Fibroblast of skin of right biceps (primary cell): ENCODE results near the gene ADAMTS8.
"Not testable (repeated sequence)": the region's sequence is repeated elsewhere in the genome, so short reads cannot be mapped to it uniquely, and the experiment has no call there.

Source experiments
- DNase-seq: peaks from one replicate; pipeline ENCODE4 v3.0.0-alpha.2; 2013

Gene ADAMTS8

DNA sequence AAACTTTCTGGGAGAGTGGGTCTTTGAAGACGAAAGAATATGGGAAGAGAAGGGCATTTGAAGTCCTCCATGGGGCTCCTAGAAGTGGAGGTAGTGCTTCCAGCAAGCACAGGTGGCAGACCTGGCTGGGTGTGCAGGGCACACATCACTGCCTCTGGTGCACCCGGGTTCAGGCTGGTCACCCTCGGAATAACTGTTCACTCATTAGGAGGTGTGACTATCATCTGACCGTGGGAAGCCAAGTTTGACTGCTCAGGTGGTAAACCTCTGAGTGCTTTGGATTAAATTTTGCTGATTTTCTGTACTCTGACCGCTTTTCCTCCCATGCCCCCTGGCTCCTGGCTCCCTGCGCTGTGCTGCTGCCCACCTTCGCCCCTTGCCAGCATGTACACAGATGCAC lies 31.1 kb upstream of the ADAMTS8 start:
- DNase-seq = no peak

DNA sequence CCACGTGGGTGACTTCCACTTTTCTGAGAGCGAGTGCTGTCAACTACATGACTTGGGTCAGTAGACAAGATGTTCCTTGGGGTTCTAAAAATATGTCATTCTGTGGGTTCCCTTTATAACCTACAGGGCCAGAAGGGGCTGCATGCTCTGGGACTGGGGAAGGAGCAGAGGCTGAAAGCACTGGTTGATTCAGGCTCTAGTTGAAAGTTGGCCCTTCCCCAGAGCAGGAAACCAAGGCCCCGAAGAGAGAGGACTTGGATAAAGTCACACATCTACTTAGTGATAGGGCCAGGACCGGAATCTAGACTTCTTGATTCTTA lies 30.0 kb upstream of the ADAMTS8 start:
- no peak for DNase-seq

DNA sequence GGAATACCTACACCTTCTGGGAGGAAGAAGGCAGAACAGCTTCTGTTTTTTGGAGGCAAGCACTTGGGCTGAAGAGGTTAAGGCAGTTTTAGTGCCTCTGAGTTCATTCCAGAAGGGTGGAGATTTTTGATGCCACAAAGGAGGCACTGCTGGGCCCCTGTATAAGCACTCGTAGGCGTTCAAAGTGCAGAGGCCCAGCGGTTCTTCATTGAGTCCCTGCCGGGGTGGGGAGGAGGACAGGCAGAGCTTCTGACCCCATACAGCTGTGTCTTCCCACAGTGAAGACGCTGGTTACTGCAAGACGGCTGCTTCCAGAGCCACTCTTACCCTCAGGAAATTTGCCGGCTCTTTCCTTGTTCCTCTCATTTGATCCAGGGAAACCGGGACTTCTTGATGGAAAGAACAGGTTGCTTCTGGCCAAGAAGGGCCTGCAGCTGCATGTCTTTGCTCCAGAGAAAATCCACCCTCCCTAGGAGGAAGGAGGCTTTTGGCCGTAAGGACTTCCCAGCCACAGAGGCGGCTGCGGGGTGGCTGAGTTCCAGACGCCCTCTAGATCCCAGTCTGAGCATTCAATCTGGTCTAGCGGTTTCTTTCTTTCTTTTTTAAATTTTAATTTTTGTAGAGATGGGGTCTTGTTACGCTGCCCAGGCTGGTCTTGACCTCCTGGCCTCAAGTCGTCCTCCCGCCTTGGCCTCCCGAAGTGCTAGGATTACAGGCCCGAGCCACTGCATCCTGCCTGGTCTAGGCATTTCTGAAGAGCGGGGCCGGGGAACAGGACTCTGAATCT lies 29.4 kb upstream of the ADAMTS8 start:
- DNase-seq = no peak

DNA sequence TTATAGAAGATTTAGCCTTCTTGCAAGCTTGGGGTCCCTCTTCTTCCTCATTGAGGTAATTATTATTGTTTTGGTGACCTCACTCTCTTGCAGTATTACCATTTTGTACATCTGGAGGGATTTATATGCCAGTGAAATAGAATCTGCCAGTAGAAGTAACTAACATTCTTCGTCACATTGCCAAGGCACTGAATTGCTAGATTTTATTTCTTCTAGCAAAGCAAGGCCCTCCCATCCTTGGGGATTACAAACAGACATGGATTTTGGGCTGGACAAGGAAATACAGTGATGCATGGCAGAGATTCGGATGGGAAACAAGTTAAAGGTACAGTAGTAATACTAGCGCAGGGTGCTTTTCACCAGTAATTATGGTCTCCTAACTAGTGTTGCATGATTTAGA lies 27.9 kb upstream of the ADAMTS8 start:
- no peak for DNase-seq

DNA sequence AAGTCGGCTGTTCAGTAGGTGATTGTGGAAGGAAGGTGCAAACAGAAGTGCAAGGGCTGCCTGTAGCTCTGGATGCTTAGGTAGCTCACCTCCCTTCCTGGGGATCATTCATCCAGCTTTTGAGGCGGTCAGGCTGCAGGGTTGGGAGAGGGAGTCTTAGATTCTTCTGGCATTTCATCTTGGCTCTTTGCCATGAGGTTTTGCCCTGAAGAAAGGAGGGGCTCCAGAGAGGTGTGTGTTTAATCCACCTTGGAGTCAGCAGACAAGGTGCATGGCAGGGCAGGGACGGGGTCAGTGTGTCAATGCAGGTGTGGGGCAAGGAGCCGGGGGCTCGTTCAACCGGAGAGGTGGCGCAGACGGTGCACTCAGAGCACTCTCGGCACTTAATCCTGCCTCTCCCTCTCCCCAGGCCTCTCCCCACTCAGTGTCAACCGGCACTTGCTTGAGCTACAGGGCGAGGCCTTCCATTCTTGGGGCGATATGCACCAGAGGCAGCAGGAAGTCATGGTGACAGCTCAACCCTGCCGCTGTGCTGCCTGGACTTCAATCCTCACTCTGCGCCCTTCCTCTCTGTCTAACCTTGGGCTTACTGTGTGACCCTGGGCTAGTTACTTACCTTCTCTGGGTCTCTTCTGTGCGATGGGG lies 27.2 kb upstream of the ADAMTS8 start:
- DNase-seq = no peak

DNA sequence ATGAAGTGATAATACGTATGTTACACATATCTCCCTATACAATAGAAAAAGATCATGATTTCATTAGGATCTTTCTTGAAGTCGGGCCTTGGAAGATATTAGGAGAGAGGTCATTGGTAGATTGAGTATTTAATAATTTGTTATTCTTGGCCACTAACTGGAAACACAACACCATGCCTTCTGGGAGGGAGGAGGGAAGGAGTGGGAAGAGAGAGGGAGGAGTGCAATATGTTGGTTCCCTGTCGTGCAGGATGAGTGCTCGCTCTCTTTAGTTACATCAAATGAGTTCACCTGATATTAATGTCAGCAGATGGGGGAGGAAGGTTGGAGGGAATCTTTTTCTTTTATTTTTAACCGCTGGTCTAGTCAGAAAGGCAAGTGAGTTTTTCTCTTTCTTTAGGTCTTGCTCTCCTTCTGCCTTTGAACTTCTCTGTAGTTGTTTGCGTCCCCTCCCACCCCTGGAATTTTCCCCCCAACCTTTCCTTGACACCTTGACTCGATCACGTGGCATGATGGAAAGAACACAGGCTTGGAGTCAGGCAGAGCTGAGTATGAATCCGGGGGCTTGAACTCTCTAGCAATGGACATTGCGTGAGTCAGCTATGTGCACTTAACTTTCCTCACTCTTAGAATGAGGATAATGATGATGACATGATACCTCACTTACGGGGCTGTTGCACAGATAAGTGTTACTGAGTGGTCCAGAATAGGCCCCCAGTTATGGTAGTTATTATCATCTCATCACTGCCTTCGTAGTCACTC lies 26.3 kb upstream of the ADAMTS8 start:
- DNase-seq = no peak

DNA sequence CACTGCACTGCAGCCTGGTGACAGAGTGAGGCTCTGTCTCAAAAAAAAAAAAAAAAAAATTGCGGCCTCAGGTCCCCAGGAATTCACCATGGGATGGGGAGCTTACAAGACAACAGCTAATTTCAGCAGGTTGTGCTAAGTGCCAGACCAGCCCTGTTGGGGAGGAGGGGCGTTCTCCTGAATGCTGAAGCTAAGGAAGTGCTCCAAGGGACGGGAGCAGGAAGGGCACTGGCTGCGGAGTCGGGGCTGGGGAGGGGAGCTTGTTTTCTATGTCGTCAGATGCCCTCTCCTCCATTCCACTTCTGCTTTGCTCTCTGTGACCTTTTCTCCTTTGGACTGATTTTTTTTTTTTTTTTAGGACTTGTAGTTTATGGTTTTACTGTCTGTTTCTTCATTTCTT lies 24.5 kb upstream of the ADAMTS8 start:
- DNase-seq = no peak

DNA sequence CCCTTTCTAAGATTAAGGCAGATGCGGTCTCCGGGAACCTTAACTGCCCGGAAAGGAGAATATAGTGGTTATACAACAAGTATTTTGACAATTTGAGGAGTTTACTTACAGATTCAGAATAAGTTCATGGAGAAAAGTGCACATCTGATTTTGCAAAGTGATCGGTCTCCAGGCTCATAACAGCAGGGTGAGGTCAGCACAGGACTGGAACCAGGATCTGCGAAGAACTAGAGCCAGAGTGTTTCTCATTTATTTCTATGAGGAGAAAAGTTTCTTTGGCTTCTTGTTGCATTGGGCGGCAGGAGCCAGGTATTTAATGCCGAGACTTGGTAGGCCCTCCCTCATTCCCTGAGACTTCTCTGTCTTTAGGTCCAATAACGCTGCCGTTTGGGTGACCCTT lies 23.8 kb upstream of the ADAMTS8 start:
- DNase-seq = no peak

DNA sequence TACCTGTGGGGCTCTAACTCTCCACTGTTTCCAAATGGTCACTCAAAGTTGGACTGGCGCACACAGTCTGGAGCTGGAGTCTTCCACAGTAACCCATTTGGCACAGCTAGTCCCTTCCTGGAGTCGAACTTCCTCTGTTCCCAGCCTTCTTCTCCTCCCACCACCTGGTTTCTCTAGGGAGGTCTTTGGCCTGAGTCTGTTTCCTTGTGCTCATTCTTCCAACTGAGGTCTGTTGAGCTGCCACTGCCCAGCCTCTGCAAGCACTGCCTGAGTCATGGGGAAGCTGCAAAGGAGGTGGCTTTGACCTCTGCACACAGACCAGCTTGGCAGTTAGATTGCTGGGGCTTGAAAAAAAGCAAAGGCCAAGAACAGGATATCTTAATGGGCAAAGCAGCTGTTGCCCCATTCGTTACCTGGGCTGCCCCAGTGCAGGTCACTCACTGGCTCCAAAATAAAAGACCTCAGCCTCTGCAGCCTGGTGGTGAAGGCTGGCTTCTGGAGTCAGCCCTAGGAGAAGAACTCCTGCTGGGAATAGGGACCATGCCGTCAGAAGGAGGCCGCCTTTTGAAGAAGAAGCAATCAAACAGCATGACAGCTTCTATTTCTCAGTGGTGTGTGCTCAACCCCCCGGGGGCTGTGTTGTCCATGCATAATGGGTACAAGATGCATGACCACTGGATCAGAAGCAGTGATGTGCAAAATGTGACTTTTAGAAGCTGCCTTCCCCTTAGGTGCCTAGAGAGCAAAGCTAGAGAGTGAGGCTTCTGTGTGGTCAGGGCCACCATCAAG lies 23.0 kb upstream of the ADAMTS8 start:
- peak; percentile 47 for DNase-seq

DNA sequence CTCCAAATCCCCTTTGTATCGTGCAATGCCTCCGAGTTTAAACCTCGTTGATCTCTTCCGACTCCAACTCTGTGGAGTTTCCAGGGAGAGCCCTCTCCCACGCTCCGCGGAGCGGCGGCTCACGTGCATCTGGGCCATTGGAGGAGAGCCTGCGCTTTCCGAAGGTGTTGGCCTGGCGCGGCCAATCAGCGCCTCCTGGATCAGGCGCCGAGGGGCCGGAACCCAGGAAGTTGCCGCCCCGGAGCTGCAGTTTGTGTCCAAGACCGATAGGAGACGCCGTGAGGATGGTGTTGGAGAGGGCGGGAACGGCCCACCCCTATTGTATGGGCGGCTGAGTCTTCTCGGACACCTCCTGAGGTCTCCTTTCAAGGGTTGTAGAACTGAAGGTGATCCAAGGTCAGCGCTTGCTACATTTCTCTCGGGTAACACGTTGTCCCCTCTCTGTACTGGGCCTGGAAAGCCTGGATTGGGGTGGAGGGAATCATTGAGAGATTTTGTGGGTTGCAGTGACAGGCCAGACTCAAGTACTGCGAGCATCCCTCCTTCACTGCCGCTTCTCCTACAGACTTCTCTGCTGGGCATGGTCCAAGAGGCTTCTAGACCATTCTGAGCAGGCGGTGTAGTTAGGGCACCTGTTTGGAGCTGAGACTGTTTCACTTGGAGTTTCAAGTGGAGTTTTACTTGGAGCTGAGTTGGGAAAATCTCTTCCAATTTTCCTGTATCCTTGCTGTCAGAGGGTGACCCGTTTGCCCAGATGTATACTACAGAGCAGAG lies 21.8 kb upstream of the ADAMTS8 start:
- peak; percentile 78 for DNase-seq

DNA sequence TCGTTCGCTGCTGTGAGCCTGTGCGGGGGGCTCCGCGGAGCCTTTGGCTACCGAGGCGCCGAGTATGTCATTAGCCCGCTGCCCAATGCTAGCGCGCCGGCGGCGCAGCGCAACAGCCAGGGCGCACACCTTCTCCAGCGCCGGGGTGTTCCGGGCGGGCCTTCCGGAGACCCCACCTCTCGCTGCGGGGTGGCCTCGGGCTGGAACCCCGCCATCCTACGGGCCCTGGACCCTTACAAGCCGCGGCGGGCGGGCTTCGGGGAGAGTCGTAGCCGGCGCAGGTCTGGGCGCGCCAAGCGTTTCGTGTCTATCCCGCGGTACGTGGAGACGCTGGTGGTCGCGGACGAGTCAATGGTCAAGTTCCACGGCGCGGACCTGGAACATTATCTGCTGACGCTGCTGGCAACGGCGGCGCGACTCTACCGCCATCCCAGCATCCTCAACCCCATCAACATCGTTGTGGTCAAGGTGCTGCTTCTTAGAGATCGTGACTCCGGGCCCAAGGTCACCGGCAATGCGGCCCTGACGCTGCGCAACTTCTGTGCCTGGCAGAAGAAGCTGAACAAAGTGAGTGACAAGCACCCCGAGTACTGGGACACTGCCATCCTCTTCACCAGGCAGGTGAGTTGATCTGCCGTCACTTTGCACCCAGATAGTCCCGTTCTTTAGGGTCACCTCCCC lies 21.0 kb upstream of the ADAMTS8 start:
- no peak for DNase-seq

DNA sequence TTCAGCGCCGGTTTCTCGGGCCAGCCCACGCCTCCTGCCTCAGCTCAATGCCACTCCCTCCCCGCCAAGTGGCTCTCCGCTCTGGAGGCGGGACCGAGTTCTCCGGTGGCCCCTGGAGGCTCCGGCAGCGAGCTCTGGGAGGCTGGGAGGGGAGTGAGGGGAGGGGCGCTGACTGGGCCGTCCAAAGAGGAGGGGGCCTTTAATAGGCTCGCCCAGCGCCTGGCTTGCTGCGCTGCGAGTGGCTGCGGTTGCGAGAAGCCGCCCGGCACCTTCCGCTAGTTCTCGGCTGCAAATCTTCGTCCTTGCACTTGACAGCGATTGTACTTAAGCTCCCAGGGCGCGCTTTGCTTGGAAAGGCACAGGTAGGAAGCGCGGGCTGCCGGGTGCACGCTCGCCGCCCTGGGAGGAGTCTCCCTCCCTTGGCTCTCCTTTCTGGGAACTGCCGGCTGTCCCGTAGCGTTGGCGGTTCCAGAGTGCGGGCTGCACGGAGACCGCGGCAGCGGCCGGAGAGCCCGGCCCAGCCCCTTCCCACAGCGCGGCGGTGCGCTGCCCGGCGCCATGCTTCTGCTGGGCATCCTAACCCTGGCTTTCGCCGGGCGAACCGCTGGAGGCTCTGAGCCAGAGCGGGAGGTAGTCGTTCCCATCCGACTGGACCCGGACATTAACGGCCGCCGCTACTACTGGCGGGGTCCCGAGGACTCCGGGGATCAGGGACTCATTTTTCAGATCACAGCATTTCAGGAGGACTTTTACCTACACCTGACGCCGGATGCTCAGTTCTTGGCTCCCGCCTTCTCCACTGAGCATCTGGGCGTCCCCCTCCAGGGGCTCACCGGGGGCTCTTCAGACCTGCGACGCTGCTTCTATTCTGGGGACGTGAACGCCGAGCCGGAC lies 20.3 kb upstream of the ADAMTS8 start, which contains the start of gene ADAMTS15:
ADAMTS15 (plus strand) TSS at position 230 of the 894 bp plus-strand sequence; CDS start at position 559, 329 bp downstream.
- peak; percentile 86 for DNase-seq

DNA sequence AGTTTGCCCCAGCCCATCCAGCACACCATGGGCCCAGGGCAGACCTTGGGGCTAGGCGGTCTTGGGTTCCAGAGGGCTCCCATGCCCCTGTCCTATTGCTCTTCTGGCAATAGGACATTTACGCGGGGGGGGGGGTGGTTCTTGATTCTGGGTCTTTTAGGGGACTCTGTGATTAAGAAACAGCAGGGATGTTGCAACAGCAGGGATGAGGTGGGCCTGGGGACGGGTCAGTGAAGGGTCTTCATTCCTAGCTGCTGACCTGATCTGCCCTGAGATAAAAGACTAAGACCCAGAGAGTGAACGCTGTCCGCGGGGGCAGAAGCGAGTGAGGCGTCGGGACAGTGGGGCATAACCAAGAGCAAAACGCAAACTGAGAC lies 19.6 kb upstream of the ADAMTS8 start:
- no peak for DNase-seq

DNA sequence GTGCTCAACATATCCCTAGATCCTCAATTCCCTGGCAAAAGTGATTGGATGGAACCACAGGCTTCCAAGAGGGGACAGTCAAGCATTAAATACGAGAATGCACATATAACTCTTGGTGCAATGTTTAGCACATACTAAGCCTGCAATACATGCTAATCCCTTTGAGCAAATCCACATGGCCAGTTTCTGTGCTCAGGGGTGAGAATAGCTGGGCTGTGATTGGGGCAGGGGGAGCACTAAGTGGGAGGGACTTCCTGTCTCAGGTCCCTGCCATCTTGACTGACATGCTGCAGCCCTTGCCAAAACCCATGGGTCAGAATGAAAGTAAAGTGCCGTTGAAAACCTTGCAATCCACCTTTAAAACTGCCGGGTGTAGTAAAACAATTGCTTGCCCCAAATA lies 17.4 kb upstream of the ADAMTS8 start:
- no peak for DNase-seq

DNA sequence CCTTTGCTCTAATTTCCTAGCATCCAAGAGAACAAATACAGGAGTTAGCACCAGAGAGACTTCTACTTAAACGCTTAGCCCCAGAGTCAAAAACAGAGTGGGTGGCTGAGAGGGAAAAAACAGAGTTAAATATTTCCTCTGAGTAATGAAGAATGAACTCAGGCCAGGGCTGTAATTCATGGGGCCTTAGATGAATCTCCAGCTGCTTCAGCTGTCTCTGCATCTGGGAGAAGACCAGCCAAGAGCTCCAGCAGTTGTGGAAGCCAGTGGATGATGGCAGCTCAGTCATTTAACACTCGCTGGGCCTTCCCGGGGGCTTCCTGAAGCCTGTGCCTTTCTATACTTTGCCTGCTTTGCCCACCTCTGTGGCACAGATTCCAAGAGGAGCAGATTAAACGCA lies 14.3 kb upstream of the ADAMTS8 start:
- DNase-seq = peak; percentile 62

DNA sequence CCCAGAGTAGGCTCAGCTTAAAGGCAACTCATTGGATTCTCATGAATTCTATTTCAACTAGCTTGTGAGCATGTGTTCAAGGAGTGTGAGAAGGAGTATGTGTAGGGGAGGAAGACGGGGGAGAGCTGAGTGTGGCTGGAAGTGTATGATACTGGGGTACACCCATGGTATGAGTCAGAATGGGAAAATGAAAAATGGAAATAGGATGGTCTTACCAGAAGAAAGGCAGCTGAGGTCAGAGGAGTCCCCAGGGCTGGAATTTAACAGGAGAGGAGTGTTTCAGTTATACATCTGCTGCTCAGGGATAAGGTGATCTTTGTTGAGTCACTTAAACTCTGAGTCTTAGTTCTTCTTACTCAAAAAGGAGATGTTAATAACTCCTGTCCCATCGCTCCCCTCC lies 13.3 kb upstream of the ADAMTS8 start:
- DNase-seq = no peak

DNA sequence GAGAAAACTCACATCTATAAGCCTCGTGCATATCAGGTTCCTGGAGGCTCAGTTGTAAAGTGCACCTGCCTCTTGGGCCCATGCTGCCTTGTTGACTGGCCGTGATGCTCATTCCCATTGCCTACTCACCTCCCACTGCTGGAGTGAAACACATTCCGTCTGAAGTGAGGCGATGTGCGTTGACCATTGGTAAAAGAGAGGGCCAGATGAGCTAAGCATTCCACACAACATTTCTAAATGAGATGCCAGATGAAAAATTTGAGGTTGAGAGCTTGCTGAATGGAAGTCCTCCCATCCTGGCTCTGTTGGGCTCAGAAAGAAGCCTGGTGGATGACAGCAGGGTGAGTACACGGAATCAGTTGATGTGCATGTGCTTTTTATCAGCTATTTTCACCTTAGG lies 11.5 kb upstream of the ADAMTS8 start:
- no peak for DNase-seq

DNA sequence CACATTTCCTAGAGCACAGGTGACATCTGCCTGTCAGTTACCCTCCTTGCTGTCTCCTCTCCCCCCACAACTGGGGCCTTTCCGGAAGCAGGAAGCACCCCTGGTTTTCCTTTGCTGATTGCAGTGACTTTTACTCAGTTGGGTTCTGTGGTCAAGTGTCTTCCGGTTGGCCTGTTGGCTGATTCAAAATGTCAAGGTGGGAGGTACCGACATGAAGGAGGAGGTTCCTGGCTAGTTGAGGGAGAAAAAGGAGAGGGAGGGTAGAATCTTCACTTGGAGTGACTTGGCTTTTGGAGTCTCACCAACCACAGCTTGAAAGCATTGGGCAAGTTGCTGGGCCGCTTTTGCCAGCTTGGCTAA lies 10.7 kb upstream of the ADAMTS8 start:
- DNase-seq = no peak

DNA sequence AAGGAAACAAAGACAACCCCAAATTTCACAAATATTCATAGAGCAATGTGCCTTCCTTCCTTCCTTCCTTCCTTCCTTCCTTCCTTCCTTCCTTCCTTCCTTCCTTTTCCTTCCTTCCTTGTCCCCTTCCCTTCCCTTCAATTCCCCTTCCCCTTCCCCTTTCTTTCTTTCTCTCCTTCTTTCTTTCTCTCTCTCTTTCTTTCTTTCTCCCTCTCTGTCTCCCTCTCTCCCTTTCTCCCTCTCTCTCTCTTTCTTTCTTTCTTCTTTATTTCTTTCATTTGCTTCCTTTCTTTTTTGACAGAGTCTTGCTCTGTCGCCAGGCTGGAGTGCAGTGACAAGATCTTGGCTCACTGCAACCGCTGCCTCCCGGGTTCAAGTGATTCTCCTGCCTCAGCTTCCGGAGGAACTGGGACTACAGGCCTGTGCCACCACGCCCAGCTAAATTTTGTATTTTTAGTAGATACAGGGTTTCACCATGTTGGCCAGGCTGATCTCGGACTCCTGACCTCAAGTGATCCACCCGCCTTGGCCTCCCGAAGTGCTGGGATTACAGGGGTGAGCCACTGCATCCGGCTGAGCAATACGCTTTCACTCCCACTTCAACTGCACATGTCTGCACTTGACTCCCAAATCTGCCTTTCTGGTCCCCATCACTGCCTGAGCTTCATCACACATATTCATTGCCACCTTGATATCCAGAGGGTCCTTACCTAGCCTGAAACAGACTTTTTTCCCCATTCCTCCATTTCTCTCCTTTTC lies 10.2 kb upstream of the ADAMTS8 start:
- not testable (repeated sequence) for DNase-seq

DNA sequence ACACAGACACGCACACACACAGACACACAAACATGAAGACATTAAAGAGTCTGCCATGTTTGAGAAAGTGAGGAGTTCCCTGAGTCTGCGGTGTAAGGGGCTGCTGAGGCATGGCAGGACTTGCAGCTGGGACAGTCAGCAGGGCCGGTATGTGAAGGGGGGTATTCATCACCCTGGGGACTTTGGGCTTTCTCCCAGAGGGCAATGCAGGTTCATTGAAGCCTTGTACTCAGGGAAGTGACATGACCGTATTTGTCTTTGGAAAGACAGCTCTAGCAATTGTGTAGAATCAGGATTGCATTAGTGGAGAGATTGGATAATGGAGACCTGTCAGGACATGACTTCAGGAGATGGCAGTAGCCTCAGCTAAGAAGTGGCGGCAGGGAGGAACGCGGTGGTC lies 9.4 kb upstream of the ADAMTS8 start:
- no peak for DNase-seq
